ENCODE results near the gene PTPRCAP. TPM values are rescaled to one million over a fixed set of nuclear protein-coding genes. Genes with fewer than 3 reads are reported as not detected.

PTPRCAP gene
- total RNA-seq (2022; extraction: Qiagen RNA extraction; ENCODE audit: low read depth) = 0.22 to 0.36 TPM (median 0.30 TPM) in 5 replicates

GRCh38 chr11:67437082-67437808, at the start of gene PTPRCAP:
Gene PTPRCAP (minus strand): TSS chr11:67437682. CDS start chr11:67437619, 63 bp downstream.

GRCh38 chr11:67482827-67483798, 45.6 kb upstream of the PTPRCAP start, which contains the start of gene AIP:
Gene AIP (plus strand): TSS chr11:67483026. CDS start chr11:67483159, 133 bp downstream.

GRCh38 chr11:67468759-67469507, 31.5 kb upstream of the PTPRCAP start, which contains the start of gene TMEM134:
Gene TMEM134 (minus strand): TSS chr11:67469251. CDS start chr11:67469192, 59 bp downstream.

GRCh38 chr11:67455054-67455453, 17.6 kb upstream of the PTPRCAP start, which contains the start of gene CABP4:
Gene CABP4 (plus strand): TSS chr11:67455354. CDS start chr11:67455424, 70 bp downstream.

DNA sequence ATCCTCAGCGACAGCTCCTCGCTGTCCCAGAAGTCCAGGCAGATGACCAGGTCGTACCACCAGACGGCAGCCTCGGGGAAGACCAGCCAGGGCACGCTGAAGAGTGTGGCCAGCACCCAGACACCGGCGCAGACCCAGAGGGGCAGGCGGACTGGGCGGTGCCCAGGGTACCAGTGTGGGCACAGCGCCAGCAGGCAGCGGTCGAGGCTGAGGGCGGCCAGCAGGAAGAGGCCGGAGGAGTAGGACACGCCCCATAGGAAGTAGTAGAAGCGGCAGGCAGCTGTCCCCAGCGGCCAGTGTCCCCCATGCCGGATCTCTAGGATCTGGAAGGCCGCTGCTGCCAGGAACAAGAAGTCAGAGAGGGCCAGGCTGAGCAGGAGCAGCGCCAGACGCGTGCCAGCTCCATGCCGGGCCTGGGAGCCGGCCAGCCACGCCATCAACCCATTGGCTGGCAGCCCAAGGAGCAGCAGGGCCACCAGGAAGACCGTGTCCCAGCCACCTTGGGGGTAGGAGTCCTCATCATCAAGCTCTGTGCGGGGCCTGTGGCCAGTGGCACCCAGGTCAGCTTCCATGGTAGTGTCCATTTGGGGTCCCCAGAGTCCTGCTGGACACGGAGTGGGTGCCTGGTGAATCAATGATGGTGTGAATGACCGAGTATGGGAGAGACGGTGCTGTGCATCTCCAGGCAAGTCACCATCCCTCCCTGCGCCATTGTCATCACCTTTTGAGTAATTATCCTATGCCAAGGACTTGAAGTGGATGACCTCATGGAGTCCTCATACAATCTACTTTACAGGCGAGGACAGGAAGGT, 14.9 kb upstream of the PTPRCAP start, which contains the start of gene GPR152:
Gene GPR152, minus strand, starts transcription at position 589 of the 812 bp plus-strand sequence. Its CDS starts 5 bp downstream, at position 584.

GRCh38 chr11:67428052-67429001, 9.2 kb downstream of the PTPRCAP start, which contains the start of gene RPS6KB2:
Gene RPS6KB2 (plus strand): TSS chr11:67428494. CDS start chr11:67428546, 52 bp downstream.

GRCh38 chr11:67415501-67416304, 21.8 kb downstream of the PTPRCAP start, which contains the start of gene CARNS1:
Gene CARNS1 (plus strand): TSS chr11:67415678. CDS start chr11:67416200, 522 bp downstream.

GRCh38 chr11:67401495-67402191, 35.8 kb downstream of the PTPRCAP start, which contains the start of gene PPP1CA:
Gene PPP1CA (minus strand): TSS chr11:67401858. CDS start chr11:67401782, 76 bp downstream.

DNA sequence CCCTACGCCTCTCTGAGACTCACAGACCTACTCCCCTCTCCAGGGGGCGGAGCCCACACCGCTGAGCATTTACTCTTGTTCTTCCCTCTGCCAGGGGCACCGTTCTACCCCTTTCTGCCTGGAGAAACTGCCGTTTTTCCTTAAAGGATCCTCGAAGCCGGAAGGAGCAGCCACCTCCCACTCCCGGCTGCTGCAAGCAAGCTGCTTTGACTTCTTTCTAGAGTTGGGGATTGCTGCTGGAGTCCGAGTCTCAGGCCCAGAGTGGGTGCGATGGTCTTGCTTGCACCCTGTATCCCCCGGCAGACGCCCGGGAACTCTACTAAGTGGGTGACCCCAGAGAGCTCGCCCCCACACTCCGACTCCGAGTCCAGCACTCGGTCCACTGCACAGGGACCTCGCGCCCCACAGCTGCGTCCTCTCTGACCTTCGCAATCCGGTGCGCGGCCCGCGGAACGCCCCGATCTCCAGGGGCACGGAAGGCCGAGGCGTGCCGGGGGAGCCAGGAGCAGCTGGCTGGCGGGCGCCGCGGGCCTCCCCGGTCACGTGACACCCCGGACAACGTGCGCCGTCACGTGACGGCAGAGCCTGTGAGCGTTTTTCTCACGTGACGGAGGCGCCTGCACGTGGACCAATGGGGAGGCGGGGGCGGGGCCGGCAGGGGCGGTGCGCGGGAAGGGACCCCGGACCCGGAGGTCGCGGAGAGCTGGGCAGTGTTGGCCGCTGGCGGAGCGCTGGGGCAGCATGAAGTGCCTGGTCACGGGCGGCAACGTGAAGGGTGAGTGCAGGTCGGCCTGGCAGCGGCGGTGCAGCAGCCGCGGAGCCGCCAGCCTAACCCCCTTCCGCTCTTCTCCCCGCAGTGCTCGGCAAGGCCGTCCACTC, 45.9 kb downstream of the PTPRCAP start, which contains the start of gene RAD9A:
Gene RAD9A, plus strand, starts transcription at position 683 of the 879 bp plus-strand sequence. Its CDS starts 59 bp downstream, at position 742.

Other genes starting within 250 kb of the PTPRCAP start
- gene GRK2, start 171.2 kb downstream of the PTPRCAP start, total RNA-seq (2022; extraction: Qiagen RNA extraction; ENCODE audit: low read depth) = 30.0 to 41.0 TPM (median 37.7 TPM) in 5 replicates
- gene ANKRD13D, start 148.4 kb downstream of the PTPRCAP start, total RNA-seq (2022; extraction: Qiagen RNA extraction; ENCODE audit: low read depth) = 21.2 to 28.1 TPM (median 25.4 TPM) in 5 replicates
- 18.0 to 27.2 TPM (median 24.5 TPM) in 5 replicates for gene SSH3, start 134.2 kb downstream of the PTPRCAP start, total RNA-seq (2022; extraction: Qiagen RNA extraction; ENCODE audit: low read depth)
- 209 to 247 TPM (median 230 TPM) in 5 replicates for gene POLD4, start 84.1 kb downstream of the PTPRCAP start, total RNA-seq (2022; extraction: Qiagen RNA extraction; ENCODE audit: low read depth)
- 42.5 to 51.9 TPM (median 46.1 TPM) in 5 replicates for gene CLCF1, start 64.1 kb downstream of the PTPRCAP start, total RNA-seq (2022; extraction: Qiagen RNA extraction; ENCODE audit: low read depth)
- 23.8 to 40.0 TPM (median 33.5 TPM) in 5 replicates for gene RAD9A, start 45.7 kb downstream of the PTPRCAP start, total RNA-seq (2022; extraction: Qiagen RNA extraction; ENCODE audit: low read depth)
- 265 to 309 TPM (median 294 TPM) in 5 replicates for gene PPP1CA, start 35.8 kb downstream of the PTPRCAP start, total RNA-seq (2022; extraction: Qiagen RNA extraction; ENCODE audit: low read depth)
- gene TBC1D10C, start 33.6 kb downstream of the PTPRCAP start, total RNA-seq (2022; extraction: Qiagen RNA extraction; ENCODE audit: low read depth) = 0.07 to 0.12 TPM (median 0.07 TPM) in 3 of 5 replicates, not detected in the others
- 0.14 to 0.53 TPM (median 0.18 TPM) in 5 replicates for gene CARNS1, start 22.0 kb downstream of the PTPRCAP start, total RNA-seq (2022; extraction: Qiagen RNA extraction; ENCODE audit: low read depth)
- gene RPS6KB2, start 9.2 kb downstream of the PTPRCAP start, total RNA-seq (2022; extraction: Qiagen RNA extraction; ENCODE audit: low read depth) = 44.4 to 52.3 TPM (median 44.9 TPM) in 5 replicates
- 53.5 to 63.8 TPM (median 58.1 TPM) in 5 replicates for gene CORO1B, start 5.8 kb upstream of the PTPRCAP start, total RNA-seq (2022; extraction: Qiagen RNA extraction; ENCODE audit: low read depth)
- 0.06 TPM in 1 of 5 replicates, not detected in the others for gene GPR152, start 15.0 kb upstream of the PTPRCAP start, total RNA-seq (2022; extraction: Qiagen RNA extraction; ENCODE audit: low read depth)
- gene CABP4, start 17.7 kb upstream of the PTPRCAP start, total RNA-seq (2022; extraction: Qiagen RNA extraction; ENCODE audit: low read depth) = not detected in 5 replicates
- 49.3 to 60.6 TPM (median 56.9 TPM) in 5 replicates for gene TMEM134, start 31.6 kb upstream of the PTPRCAP start, total RNA-seq (2022; extraction: Qiagen RNA extraction; ENCODE audit: low read depth)
- 45.8 to 54.0 TPM (median 47.4 TPM) in 5 replicates for gene AIP, start 45.3 kb upstream of the PTPRCAP start, total RNA-seq (2022; extraction: Qiagen RNA extraction; ENCODE audit: low read depth)
- gene PITPNM1, start 67.7 kb upstream of the PTPRCAP start, total RNA-seq (2022; extraction: Qiagen RNA extraction; ENCODE audit: low read depth) = 45.3 to 66.7 TPM (median 53.3 TPM) in 5 replicates
- gene CDK2AP2, start 70.5 kb upstream of the PTPRCAP start, total RNA-seq (2022; extraction: Qiagen RNA extraction; ENCODE audit: low read depth) = 67.0 to 103 TPM (median 89.2 TPM) in 5 replicates
- not detected in 5 replicates for gene CABP2, start 85.8 kb upstream of the PTPRCAP start, total RNA-seq (2022; extraction: Qiagen RNA extraction; ENCODE audit: low read depth)
- gene GSTP1, start 146.1 kb upstream of the PTPRCAP start, total RNA-seq (2022; extraction: Qiagen RNA extraction; ENCODE audit: low read depth) = 1,469 to 1,648 TPM (median 1,554 TPM) in 5 replicates
- gene NDUFV1, start 169.3 kb upstream of the PTPRCAP start, total RNA-seq (2022; extraction: Qiagen RNA extraction; ENCODE audit: low read depth) = 133 to 157 TPM (median 149 TPM) in 5 replicates
- 8.7 to 14.8 TPM (median 11.6 TPM) in 5 replicates for gene NUDT8, start 192.3 kb upstream of the PTPRCAP start, total RNA-seq (2022; extraction: Qiagen RNA extraction; ENCODE audit: low read depth)
- gene TBX10, start 202.1 kb upstream of the PTPRCAP start, total RNA-seq (2022; extraction: Qiagen RNA extraction; ENCODE audit: low read depth) = not detected in 5 replicates
- 0.95 to 1.4 TPM (median 1.3 TPM) in 5 replicates for gene ACY3, start 213.0 kb upstream of the PTPRCAP start, total RNA-seq (2022; extraction: Qiagen RNA extraction; ENCODE audit: low read depth)
- gene ALDH3B2, start 236.9 kb upstream of the PTPRCAP start, total RNA-seq (2022; extraction: Qiagen RNA extraction; ENCODE audit: low read depth) = not detected in 5 replicates